HG03095 (cell line): Measurements from ENCODE around the gene MAGI1.

Source experiments
- ATAC-seq: cut with Tn5 transposase; IDR thresholded peaks from one replicate; pipeline ENCODE4 v1.9.1; 2021; ENCODE audit warnings: moderate library complexity; ENCODE audit not compliant: unreplicated experiment

Gene MAGI1

DNA sequence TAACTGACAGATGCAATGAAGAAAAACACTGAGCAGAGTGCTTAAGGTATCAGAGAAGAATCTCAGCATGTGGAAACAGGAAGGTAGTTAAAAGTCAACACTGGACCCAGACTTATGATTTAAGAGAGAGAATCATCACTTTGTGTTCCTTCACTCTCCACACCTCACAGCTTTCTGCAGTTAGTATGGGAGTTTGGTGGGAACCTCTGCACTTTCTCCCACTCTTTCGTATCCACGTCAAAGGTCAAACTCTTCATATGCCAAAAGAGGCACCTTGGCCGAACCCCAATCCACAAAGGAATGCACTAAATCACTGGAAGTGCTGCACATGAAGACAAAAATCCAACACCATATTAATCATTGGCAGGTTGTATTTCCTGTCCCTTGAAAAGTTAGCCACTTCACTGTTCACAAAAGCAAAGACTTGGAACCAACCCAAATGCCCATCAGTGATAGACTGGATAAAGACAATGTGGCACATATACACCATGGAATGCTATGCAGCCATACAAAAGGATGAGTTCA lies 361.2 kb downstream of the MAGI1 start:
- no peak for ATAC-seq

DNA sequence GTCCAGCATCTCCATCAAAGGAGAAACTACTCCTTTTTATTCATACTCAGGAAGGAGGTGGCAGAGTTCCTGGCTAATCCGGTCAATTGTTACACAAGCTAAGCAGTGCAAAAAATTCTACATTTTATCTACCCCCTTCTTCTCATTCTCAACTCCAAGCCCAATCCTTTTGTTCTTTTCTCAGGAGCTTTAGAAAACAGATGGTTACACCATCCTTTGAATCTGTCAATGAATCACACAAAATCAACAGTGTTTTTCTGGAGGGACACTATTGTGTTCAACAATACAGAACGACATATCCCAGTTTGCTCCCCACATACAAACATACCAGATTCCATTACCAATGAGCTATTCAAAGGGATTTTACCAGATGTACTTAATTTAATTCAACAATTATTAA lies 362.1 kb downstream of the MAGI1 start:
- ATAC-seq: no peak

DNA sequence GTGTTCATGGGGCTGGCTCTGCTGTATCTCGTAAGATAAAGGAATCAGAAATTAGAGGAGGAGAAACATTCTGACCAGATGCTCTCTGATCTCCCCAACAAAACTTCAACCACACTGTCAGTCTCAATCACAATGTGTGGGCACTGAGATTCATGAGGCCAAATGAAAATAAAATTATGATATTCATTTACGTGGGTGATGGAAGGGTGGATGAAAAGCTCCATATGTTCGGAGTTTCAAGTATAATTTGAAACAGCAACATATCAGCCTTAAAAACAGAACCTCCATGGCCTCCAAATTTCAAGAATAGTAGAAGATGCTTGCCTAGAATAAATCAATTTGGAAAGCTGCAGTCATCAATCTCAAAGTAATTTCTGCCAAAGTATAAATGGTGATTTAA lies 363.7 kb downstream of the MAGI1 start:
- no peak for ATAC-seq

DNA sequence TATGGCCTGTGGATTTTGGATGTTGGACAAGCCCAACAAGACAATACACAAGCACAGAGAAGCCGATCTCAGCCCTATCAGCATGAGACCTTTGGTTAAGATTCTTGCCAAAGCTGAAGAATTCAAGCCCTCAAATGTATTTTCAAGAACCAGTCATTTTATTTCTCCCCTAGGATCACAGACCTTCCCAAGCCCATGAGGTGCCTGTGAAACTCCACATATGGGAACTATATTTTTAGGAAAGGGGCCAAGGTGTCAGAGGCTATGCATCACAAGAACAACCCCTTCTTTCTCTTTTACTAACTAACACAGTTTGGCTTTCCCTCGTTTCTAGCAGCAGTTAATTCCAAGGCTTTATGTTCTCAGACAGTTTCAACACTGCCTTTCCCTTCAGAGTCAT lies 364.5 kb downstream of the MAGI1 start:
- ATAC-seq: no peak

- ATAC-seq: no peak
These were observed 365.6 kb downstream of the MAGI1 start for GRCh38 chr3:65672871-65673815.

DNA sequence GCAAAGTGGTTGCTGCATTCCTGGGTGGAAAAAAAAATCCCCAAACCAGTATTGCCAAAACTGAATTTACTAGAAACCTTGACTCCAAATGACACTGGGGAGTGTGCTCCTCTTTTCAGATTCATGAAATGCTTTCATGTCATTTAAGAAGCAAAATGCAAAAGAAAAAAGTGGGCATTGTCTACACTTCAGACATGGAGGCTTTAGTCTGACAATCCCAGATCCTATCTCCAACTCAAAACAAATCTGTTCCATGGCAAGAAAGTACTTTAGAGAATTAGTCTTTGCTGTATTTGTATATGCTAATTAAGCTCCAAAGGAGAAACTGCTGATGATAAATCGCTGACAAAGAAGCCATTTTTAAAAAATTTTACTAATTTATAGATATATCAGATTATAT lies 366.7 kb downstream of the MAGI1 start:
- ATAC-seq: no peak

DNA sequence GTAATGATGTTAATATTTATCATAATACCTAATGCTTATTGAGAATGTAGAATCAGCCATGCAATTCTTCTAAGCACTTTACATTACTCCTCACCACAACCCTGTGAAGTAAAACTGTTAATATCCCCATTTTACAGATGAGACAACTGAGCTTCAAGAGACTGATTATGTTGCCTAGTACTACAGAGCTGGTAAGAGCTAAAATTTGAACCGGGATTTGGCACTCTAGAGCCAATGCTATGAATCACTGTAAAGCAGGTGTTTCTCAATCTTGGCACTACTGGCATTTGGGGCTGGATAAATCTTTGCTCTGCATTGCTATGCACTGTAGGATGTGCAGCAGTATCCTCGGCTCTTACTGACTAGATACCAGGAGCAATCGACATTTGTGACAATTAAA lies 367.7 kb downstream of the MAGI1 start:
- no peak for ATAC-seq

- ATAC-seq: no peak
These were observed 369.4 kb downstream of the MAGI1 start for GRCh38 chr3:65669163-65669875.

GRCh38 chr3:65667963-65668362 lies 370.8 kb downstream of the MAGI1 start:
- no peak for ATAC-seq

DNA sequence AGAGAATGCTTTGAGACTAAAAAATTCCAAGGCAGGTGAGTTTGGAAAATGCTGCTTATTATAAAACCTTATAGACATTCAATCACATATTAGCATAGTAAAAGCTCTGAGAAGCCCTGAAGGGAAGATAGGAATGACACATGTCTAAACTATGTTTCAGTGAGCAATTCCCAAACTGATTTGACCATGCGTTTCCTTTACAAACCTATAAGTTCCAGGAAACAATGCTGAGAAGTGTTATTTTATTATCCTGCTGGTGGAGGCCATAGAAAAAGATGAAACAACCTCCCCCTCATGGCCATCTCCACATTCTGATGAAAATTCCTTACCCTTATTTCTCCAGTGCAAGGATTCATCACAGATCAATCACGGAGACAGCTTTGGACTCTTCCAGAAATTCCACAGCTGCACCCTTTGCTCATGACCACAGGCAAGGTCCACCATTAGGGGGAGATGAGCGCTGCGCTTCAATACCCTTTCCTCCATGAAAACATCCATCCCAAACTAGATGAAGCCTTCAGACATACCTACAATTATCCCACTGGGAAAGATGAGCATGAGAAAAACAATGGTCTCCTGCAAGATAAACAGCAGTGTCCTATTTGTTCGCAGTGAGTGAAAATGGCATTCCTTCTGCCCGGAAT lies 372.1 kb downstream of the MAGI1 start:
- no peak for ATAC-seq

DNA sequence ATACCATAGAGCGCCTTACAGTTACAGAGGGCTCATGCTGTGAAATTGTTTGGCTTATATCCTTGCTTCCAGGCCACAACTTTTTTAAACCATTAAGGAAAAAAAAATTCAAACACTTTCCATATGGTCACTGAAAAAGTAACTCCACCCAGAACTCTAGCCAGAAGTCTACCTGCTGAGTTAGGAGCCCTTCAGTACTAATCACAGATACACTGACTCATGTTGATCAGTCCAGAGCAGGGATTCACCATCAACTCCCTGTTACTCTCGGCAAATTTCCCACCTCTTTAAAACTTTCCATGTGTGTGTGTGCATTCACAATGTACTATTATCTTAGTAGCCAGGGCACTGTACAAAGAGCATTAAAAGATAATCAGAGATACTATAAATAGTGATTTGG lies 372.8 kb downstream of the MAGI1 start:
- no peak for ATAC-seq

DNA sequence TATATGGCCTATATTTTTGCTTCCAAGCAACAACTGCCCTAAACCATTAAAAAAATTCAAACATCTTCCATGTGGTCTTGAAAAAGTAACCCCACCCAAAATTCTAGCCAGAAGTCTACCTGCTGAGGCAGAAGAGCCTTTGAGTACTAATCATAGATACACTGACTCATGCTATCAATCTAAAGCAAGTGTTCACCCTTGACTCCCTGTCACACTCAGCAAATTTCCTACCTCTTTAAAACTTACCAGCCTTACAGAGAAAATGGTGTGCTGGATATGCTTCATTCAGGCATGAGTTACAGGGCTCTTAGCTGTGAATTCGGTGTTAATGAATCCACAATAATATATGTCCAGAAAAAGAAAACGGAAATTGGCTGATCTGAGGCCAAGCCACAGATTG lies 373.8 kb downstream of the MAGI1 start:
- ATAC-seq: no peak

DNA sequence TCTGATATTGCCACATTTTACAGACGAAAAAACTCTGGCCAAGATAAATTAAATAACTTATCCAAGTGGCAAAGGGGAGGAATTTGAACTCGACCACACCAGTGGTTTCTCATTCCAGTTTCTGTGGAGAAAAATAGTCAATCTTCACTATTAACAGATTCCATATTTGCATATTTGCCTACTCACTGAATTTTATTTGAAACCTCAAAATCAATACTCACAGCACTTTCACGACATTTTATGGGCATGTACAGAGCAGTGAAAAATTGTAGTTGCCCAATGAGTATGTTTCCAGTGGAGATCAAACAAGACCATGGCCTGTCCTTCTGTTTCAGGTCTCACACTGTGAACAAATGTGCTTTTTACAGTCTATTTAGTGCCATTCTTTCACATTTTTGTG lies 374.3 kb downstream of the MAGI1 start:
- ATAC-seq: no peak

GRCh38 chr3:65662095-65662494 lies 376.6 kb downstream of the MAGI1 start:
- ATAC-seq: no peak

DNA sequence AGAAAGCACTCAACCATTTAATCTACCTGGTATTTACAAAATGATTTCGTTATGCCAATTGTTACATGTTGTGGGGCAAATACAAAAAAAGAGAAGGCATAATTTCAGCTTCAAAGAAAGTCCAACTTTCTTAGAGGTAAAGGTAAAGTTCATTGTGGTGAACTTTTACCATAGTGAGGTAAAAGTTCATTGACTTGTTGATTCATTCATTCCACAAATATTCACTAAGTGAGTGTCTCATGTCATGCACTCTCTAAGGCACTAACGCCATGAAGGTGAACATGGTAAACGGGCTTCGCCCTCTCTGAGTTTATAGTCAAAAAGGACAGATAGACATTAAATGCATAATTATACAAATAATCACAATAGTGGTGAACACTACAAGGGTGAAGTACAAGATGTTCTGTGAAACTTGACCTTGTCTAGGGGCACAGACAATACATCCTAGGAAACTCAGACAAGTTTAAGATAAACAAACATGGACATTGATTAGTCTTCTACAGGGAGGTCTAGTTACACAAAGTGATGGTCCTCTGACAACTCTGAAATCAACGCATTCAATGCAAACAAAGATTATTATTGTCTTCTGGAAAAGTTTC lies 378.6 kb downstream of the MAGI1 start:
- no peak for ATAC-seq

- no peak for ATAC-seq
These were observed 379.3 kb downstream of the MAGI1 start for GRCh38 chr3:65659396-65659795.

- ATAC-seq: no peak
These were observed 380.3 kb downstream of the MAGI1 start for GRCh38 chr3:65658401-65658800.

- no peak for ATAC-seq
These were observed 383.7 kb downstream of the MAGI1 start for GRCh38 chr3:65655061-65655460.

DNA sequence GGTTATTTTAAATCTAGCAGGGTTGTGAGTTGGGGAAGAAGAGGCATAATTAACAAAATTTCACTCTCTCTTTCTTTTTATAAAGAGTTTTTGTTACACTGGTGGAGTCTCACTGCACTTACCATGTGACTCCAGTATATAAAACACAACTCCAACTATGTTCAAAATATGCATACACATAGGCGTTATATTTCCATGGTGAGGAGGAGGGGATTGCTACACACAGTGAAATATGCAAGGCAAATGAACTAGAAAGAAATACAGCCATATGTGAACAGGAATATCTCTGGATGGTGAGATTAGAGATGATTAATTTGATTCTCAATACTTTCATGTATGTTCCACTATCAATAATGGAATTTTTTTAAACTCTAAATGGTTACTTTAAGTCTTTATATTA lies 385.0 kb downstream of the MAGI1 start:
- ATAC-seq: no peak

DNA sequence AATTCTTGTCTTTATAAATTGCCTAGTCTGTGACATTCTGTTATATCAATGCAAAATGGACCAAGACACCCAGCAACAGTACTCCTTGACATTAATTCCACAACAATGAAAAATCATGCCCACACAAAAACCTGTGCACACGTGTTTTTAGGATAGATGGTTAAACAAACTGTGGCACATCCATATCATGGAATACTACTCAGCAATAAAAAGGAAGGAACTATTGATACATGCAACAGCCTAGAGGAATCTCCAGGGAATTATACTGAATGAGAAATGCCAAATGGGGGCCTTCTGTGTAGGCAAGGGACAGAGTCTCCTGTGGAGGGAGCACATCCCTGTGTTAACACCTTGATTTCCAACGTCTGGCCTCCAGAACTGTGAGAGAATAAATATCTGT lies 388.5 kb downstream of the MAGI1 start:
- no peak for ATAC-seq

DNA sequence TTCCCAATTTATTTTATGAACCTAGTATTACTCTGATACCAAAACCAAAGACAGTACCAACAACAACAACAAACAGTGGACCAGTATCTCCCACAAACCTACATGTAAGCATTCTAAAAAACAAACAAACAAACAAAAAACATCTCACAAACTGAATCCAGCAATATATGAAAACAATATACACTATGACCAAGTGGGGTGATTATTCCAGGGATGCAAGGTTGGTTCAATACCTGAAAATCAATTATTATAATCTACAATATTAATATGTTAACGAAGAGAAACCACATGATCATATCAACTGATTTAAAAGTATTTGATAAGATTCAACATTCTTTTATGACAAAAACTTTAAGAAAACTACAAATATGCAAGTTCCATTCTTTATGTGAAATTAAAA lies 391.3 kb downstream of the MAGI1 start:
- no peak for ATAC-seq
